Activated CD4-positive, alpha-beta memory T cell treated with anti-CD3 and anti-CD28 coated beads, Interleukin-2, amount 10 ng/mL, durations not matched to agents 7 days and 5 days (primary cell): Measurements from ENCODE around the gene GNAQ. TPM values are rescaled to one million over a fixed set of nuclear protein-coding genes. Genes with fewer than 3 reads are reported as not detected.

Source experiments
- CTCF ChIA-PET: fragments of 350-600 bp; sonication (Branson Sonifier 250); formaldehyde crosslinking; loops from one replicate; lab custom pipeline; 2021; ENCODE audit warnings: antibody characterized with exemption, inconsistent platforms; lab: Charles Lee
- POLR2A ChIA-PET: fragments of 350-600 bp; sonication (Branson Sonifier 250); formaldehyde crosslinking; loops from one replicate; lab custom pipeline; 2021; ENCODE audit warnings: antibody characterized with exemption; lab: Charles Lee
- DNase-seq: peaks from one replicate; pipeline ENCODE4 v3.0.0-alpha.2; 2020
- H3K27ac Mint-ChIP-seq: one replicate; pipeline ENCODE4 v1.8.0; 2021; ENCODE audit warnings: mild to moderate bottlenecking, mixed read lengths
- H3K27me3 Mint-ChIP-seq: one replicate; pipeline ENCODE4 v1.8.0; 2021; ENCODE audit warnings: mixed read lengths
- H3K36me3 Mint-ChIP-seq: one replicate; pipeline ENCODE4 v1.8.0; 2021; ENCODE audit warnings: low read depth, mixed read lengths
- H3K4me1 Mint-ChIP-seq: one replicate; pipeline ENCODE4 v1.8.0; 2021; ENCODE audit warnings: mixed read lengths
- H3K4me3 Mint-ChIP-seq: one replicate; pipeline ENCODE4 v1.8.0; 2021; ENCODE audit warnings: mild to moderate bottlenecking, mixed read lengths
- H3K9me3 Mint-ChIP-seq: one replicate; pipeline ENCODE4 v1.8.0; 2021; ENCODE audit warnings: mixed read lengths
- total RNA-seq, 2 experiments: library from RNA; stranded (reverse); gene quantifications; one replicate each; pipeline ENCODE4 v1.2.3, GENCODE V29; 2021

Gene GNAQ
- total RNA-seq, 2 experiments from 2014 or later: 28.0 to 28.8 TPM

GRCh38 chr9:77901771-77902170 lies 129.8 kb downstream of the GNAQ start:
- H3K36me3 Mint-ChIP-seq: peaks cover 27% of the 10 kb centered on the region
- CTCF ChIA-PET: no interaction called here
- POLR2A ChIA-PET: no interaction called here
- peaks cover 37% of the 10 kb centered on the region for H3K4me1 Mint-ChIP-seq
- no peak overlapping the region for H3K27ac Mint-ChIP-seq
- H3K4me3 Mint-ChIP-seq: no peak overlapping the region
- no peaks in the 10 kb centered on the region for H3K9me3 Mint-ChIP-seq
- DNase-seq: no peak
- H3K27me3 Mint-ChIP-seq: no peaks in the 10 kb centered on the region

GRCh38 chr9:77901018-77901417 lies 130.6 kb downstream of the GNAQ start:
- H3K36me3 Mint-ChIP-seq: peaks cover 29% of the 10 kb centered on the region
- CTCF ChIA-PET: no interaction called here
- H3K9me3 Mint-ChIP-seq: no peaks in the 10 kb centered on the region
- POLR2A ChIA-PET: no interaction called here
- peaks cover 35% of the 10 kb centered on the region for H3K4me1 Mint-ChIP-seq
- H3K27ac Mint-ChIP-seq: no peak overlapping the region
- H3K27me3 Mint-ChIP-seq: no peaks in the 10 kb centered on the region
- no peak overlapping the region for H3K4me3 Mint-ChIP-seq
- no peak for DNase-seq

- POLR2A ChIA-PET: interaction anchor here (1.1 kb wide), 1 partner anchor 10 kb away, joined by 3 read pairs; no protein-coding TSS in a partner anchor
- Mint-ChIP-seq H3K9me3 (no peaks in the 10 kb centered on the region), H3K4me3 (no peak overlapping the region), H3K27me3 (no peaks in the 10 kb centered on the region), H3K27ac (no peak overlapping the region), H3K4me1 (peaks cover 33% of the 10 kb centered on the region), H3K36me3 (peaks cover 25% of the 10 kb centered on the region)
- DNase-seq: no peak
- CTCF ChIA-PET: no interaction called here
Measured at GRCh38 chr9:77899679-77900354, 131.8 kb downstream of the GNAQ start.

- POLR2A ChIA-PET: no interaction called here
- CTCF ChIA-PET: no interaction called here
Measured at GRCh38 chr9:77898864-77899263, 132.7 kb downstream of the GNAQ start.

GRCh38 chr9:77896938-77897667 lies 134.5 kb downstream of the GNAQ start:
- Mint-ChIP-seq H3K4me3 (no peak overlapping the region), H3K4me1 (peaks cover 27% of the 10 kb centered on the region), H3K27me3 (no peaks in the 10 kb centered on the region), H3K36me3 (peaks cover 14% of the 10 kb centered on the region), H3K9me3 (no peaks in the 10 kb centered on the region), H3K27ac (no peak overlapping the region)
- DNase-seq: no peak
- CTCF ChIA-PET: interaction anchor here (0.8 to 3.2 kb wide), 4 partner anchors 9 to 138 kb away, joined by 3 to 11 read pairs (median 4); no protein-coding TSS in a partner anchor
- POLR2A ChIA-PET: interaction anchor here (1.1 kb wide), 1 partner anchor 12 kb away, joined by 3 read pairs; no protein-coding TSS in a partner anchor

More at GRCh38 chr9:77898864-77899263, 132.7 kb downstream of the GNAQ start:
- DNase-seq: no peak
- Mint-ChIP-seq H3K4me3 (no peak overlapping the region), H3K4me1 (peaks cover 31% of the 10 kb centered on the region), H3K27ac (no peak overlapping the region), H3K9me3 (no peaks in the 10 kb centered on the region), H3K36me3 (peaks cover 22% of the 10 kb centered on the region), H3K27me3 (no peaks in the 10 kb centered on the region)

- Mint-ChIP-seq H3K4me3 (no peak overlapping the region), H3K27me3 (no peaks in the 10 kb centered on the region), H3K36me3 (peaks cover 14% of the 10 kb centered on the region), H3K9me3 (no peaks in the 10 kb centered on the region), H3K4me1 (peaks cover 24% of the 10 kb centered on the region), H3K27ac (no peak overlapping the region)
- CTCF ChIA-PET: interaction anchor here (0.8 to 3.2 kb wide), 4 partner anchors 8 to 139 kb away, joined by 3 to 11 read pairs (median 4); no protein-coding TSS in a partner anchor
- DNase-seq: no peak
- POLR2A ChIA-PET: interaction anchor here (1.1 kb wide), 1 partner anchor 13 kb away, joined by 3 read pairs; no protein-coding TSS in a partner anchor
Measured at GRCh38 chr9:77896269-77896937, 135.2 kb downstream of the GNAQ start.

GRCh38 chr9:77893706-77894105 lies 137.9 kb downstream of the GNAQ start:
- Mint-ChIP-seq H3K4me3 (no peak overlapping the region), H3K27me3 (no peaks in the 10 kb centered on the region), H3K27ac (no peak overlapping the region), H3K4me1 (peaks cover 5% of the 10 kb centered on the region), H3K9me3 (no peaks in the 10 kb centered on the region), H3K36me3 (peaks cover 9% of the 10 kb centered on the region)
- DNase-seq: no peak
- CTCF ChIA-PET: interaction anchor here (1.2 kb wide), 1 partner anchor 17 kb away, joined by 3 read pairs; no protein-coding TSS in a partner anchor
- POLR2A ChIA-PET: interaction anchor here (1.0 kb wide), 1 partner anchor 10 kb away, joined by 3 read pairs; no protein-coding TSS in a partner anchor

- CTCF ChIA-PET: interaction anchor here (1.2 kb wide), 1 partner anchor 18 kb away, joined by 3 read pairs; no protein-coding TSS in a partner anchor
- peaks cover 7% of the 10 kb centered on the region for H3K36me3 Mint-ChIP-seq
- DNase-seq: no peak
- H3K4me3 Mint-ChIP-seq: no peak overlapping the region
- H3K9me3 Mint-ChIP-seq: no peaks in the 10 kb centered on the region
- peaks cover 3% of the 10 kb centered on the region for H3K4me1 Mint-ChIP-seq
- POLR2A ChIA-PET: no interaction called here
- H3K27me3 Mint-ChIP-seq: no peaks in the 10 kb centered on the region
- no peak overlapping the region for H3K27ac Mint-ChIP-seq
Measured at GRCh38 chr9:77892955-77893514, 138.6 kb downstream of the GNAQ start.

- Mint-ChIP-seq H3K27ac (no peak overlapping the region), H3K4me1 (peaks cover 3% of the 10 kb centered on the region), H3K36me3 (peaks cover 7% of the 10 kb centered on the region), H3K4me3 (no peak overlapping the region), H3K27me3 (no peaks in the 10 kb centered on the region), H3K9me3 (no peaks in the 10 kb centered on the region)
- ChIA-PET CTCF (no interaction called here), POLR2A (no interaction called here)
- no peak for DNase-seq
Measured at GRCh38 chr9:77892171-77892570, 139.4 kb downstream of the GNAQ start.

GRCh38 chr9:77891128-77891800 lies 140.3 kb downstream of the GNAQ start:
- H3K27me3 Mint-ChIP-seq: no peaks in the 10 kb centered on the region
- POLR2A ChIA-PET: no interaction called here
- no peak overlapping the region for H3K4me3 Mint-ChIP-seq
- no peaks in the 10 kb centered on the region for H3K9me3 Mint-ChIP-seq
- peaks cover 5% of the 10 kb centered on the region for H3K4me1 Mint-ChIP-seq
- H3K36me3 Mint-ChIP-seq: peaks cover 5% of the 10 kb centered on the region
- DNase-seq: no peak
- no peak overlapping the region for H3K27ac Mint-ChIP-seq
- CTCF ChIA-PET: no interaction called here

GRCh38 chr9:77887662-77888061 lies 143.9 kb downstream of the GNAQ start:
- no peak overlapping the region for H3K4me3 Mint-ChIP-seq
- POLR2A ChIA-PET: no interaction called here
- CTCF ChIA-PET: interaction anchor here (1.3 kb wide), 1 partner anchor 9 kb away, joined by 3 read pairs; no protein-coding TSS in a partner anchor

GRCh38 chr9:77885104-77885672 lies 146.4 kb downstream of the GNAQ start:
- H3K9me3 Mint-ChIP-seq: no peaks in the 10 kb centered on the region
- ChIA-PET POLR2A (no interaction called here), CTCF (no interaction called here)
- no peak overlapping the region for H3K4me3 Mint-ChIP-seq
- no peak for DNase-seq
- H3K36me3 Mint-ChIP-seq: peaks cover 8% of the 10 kb centered on the region
- H3K27me3 Mint-ChIP-seq: no peaks in the 10 kb centered on the region
- no peak overlapping the region for H3K27ac Mint-ChIP-seq
- H3K4me1 Mint-ChIP-seq: peaks cover 23% of the 10 kb centered on the region

More at GRCh38 chr9:77887662-77888061, 143.9 kb downstream of the GNAQ start:
- H3K27me3 Mint-ChIP-seq: no peaks in the 10 kb centered on the region
- no peak overlapping the region for H3K27ac Mint-ChIP-seq
- peaks cover 23% of the 10 kb centered on the region for H3K4me1 Mint-ChIP-seq
- no peak for DNase-seq
- peaks cover 5% of the 10 kb centered on the region for H3K36me3 Mint-ChIP-seq
- no peaks in the 10 kb centered on the region for H3K9me3 Mint-ChIP-seq
